ENCODE measurements around the gene UBAP1.
"Not testable (repeated sequence)": the region's sequence is repeated elsewhere in the genome, so short reads cannot be mapped to it uniquely, and the experiment has no call there.

UBAP1 gene

DNA sequence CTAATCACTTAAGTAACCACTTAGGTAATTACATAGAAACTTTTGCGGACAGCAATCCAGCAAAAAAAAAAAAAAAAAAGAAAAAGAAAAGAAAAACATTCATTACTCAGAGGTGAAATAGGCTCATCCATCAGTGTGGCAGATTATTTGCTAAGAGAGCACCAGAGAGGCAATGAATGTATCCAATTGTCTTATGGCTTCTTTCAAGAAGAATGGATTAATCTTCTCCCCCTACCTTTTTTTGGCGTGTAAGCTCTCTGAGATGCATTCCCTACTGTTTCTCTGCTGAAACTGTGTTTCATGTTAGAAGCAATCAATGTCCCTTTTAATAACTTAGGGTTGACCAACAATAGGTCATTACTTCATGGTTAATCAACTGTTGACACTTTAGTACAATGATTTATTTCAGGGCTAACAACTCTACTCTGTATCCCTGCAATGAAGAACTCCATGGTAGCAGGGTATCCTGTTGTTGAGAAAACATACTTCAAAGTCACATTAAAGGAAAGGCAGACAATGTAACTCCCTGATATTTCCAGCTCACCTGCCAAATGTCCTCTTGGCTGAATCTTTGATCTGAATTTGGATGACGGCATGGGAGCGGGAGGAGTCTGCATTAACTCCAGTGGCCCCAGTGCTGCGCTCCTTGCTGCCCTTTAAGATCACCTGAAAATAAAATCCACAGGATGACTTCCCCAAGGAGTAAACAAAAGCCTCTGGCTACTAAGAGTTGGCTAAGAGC lies 92.6 kb downstream of the UBAP1 start:
- FAIRE-seq, result no peak

GRCh38 chr9:34272101-34272541 lies 93.3 kb downstream of the UBAP1 start:
- FAIRE-seq, result no peak

GRCh38 chr9:34273588-34273987 lies 94.7 kb downstream of the UBAP1 start:
- FAIRE-seq, result not testable (repeated sequence)

DNA sequence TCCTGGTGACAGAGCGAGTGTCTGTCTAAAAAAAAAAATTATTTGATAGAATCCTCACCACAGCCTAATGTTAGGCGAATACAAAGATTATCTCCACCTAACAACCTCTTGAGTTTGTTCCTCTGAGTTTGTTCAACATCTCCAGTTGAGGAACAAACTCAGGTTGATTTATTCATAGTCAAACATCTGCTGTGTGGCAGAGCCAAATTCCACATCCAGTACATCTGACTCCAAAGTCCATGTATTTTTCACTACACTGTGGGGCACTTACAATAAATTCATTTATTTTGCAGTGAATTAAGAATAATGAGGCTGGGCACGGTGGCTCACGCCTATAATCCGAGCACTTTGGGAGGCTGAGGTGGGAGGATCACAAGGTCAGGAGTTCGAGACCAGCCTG lies 97.0 kb downstream of the UBAP1 start:
- no peak for FAIRE-seq

DNA sequence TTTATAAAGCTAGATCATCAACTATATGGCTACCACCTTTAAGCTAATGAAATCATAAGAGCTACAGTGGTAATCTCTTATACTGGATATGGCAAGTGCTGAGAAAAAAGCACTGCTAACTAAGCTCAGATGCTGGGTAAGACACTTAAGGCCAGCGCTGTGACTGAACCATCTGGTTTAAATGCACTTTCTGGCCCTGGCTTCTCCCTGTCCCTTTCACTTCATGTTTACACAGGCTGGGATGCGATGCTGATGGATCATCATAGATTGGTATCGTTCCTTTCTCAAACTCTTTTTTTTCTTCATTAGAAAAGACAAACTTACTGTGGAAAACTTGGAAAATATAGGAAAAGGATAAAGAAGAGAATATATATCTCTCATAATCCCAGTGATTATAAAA lies 97.9 kb downstream of the UBAP1 start:
- FAIRE-seq, result no peak

DNA sequence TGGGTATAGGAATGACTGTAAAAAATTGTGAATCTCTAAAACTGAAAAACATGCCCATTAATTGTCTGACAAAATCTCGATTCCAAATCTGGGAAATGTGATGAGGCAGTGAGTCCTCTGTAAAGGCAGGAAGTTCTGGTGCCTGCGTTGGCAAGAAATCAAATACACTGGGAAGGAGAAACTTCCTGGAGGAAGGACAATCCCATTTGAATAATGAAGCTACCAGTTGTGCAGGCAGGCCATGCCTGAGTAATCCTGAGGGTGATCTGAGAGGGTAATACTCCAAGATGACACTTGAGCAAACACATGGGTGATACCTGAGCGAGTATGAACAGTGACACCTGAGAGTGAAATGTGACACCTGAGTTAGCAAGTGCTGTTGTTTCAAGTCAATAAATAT lies 100.6 kb downstream of the UBAP1 start:
- FAIRE-seq, result no peak

DNA sequence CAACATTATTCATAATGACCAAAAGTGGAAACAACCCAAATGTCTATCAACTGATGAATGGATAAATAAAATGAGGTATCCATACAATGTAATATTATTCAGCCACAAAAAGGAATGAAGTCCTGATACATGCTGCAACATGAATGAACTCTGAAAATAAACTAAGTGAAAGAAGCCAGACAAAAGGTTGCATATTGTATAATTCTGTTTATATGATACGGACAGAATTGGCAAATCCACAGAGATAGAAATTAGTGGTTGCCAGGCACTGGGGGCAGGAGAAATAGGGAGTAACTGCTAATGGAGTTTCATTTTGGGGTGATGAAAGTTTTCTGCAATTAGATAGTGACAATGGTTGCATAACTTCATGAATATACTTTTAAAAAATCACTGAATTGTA lies 103.3 kb downstream of the UBAP1 start:
- no peak for FAIRE-seq

GRCh38 chr9:34289159-34289558 lies 110.3 kb downstream of the UBAP1 start:
- no peak for FAIRE-seq

DNA sequence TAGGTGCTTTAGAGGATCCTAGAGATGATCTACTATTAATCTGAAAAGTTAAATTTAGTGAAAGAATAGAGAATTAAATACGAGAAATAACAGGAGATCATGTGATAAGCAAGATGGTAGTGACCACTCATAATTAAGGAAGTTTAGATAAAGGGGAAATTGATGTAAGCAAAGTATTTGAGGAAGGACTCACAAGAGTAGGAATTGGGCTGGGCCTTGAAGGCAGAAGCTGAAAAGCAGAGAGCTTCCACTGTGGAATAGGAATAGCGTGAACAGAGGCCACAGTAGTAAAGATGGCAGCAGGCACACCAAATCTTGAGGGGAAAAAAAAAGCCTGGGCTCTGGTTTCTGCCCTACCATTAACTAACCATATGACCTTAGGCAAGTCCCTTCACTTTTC lies 112.2 kb downstream of the UBAP1 start:
- no peak for FAIRE-seq

- FAIRE-seq, result no peak
Measured at GRCh38 chr9:34291423-34291822, 112.6 kb downstream of the UBAP1 start.

DNA sequence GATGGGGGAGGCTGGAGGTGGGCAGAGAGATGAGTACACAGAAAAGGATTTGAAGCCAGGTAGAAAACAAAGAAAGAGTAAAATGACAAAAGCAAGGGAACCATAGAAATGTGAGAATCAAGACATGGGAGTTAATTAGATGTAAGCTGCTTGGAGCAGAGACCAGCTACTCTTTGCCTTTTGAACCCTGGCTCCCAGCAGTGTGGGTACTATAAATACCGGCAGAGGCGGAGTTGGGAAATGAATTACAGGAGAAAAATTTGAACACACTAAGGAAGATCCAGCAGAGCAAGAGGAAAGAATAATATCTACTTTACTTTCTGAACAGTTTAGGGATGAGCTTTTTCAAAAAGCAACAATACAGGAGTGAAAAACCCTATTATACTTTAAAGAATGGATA lies 113.7 kb downstream of the UBAP1 start:
- no peak for FAIRE-seq

GRCh38 chr9:34301064-34301463 lies 122.2 kb downstream of the UBAP1 start:
- FAIRE-seq, result not testable (repeated sequence)
